Measurements from ENCODE around the gene DPF3.

Gene DPF3

DNA sequence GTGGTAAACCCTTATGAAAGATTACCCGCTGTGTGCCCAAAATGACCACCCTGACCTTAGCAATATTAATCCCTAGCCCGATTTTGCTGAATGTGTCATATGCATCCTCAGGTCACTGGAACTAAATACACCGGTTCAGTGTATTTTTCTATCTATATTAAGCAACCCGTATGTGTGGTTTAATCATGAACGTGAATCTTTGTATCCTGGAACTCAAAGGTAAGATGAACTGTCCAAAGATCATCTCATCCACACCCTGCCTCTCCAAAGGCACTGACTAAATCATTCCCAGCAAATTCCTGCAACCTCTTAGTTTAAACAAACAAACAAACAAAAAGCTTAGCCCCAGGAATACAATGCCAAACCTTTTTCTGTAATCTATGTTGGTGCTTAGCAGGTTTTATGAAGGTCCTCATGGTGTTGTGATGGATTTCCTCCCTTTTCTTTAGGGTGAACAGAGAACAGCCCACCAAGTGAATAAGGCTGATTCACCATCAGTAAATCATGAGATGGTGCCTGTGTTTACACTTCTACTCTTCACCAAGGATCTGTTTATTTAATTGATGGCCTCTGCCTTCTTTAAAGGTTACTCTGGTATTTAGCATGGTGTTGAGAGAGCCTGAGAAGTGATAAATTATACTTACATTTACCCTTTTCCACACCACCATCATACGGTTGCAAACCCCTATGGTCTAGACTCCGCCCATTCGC is 298.6 kb downstream of the DPF3 start:
- FAIRE-seq (no peak), DNase-seq (ENCODE audit: extremely low spot score, insufficient read length, low read depth) (no peak)

DNA sequence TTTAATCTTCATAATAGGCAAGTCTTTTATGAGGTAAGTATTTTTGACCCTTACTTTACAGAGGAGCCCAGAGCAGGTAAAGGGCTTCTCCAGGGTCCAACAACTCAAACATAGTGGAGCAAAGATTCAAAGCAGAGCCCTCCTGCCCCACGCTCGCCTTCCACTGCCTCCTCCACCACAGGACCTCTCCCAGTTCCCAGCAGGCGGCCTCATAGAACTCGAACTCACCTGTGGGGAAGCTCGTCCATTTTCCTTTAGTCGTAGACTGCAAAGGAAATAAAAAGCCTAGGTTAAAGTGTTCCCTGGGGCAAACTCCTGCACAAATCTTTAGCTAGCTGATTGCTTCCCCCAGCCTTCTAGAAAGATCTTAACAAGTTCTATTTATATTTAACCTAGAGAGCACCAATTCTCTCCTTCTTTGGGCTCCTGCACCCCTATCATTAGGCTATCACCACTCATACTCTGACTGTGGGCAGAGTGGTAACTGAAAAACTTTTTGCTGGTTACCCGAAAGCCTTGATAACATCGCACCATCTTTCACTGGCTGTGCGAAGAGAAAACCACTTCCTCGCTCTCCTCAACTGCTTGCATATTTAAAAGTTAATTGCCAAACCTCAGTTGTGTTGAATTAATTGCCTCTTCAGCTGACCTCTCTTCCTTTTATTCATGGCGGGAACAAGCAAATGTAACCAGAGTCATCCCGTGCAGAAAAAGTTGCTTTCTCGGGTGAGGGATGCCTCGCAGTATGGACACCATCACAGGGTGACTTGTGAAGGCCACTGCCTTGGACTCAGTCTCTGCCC is 299.6 kb downstream of the DPF3 start:
- peak; percentile 69 for FAIRE-seq
- no peak for DNase-seq (ENCODE audit: extremely low spot score, insufficient read length, low read depth)

DNA sequence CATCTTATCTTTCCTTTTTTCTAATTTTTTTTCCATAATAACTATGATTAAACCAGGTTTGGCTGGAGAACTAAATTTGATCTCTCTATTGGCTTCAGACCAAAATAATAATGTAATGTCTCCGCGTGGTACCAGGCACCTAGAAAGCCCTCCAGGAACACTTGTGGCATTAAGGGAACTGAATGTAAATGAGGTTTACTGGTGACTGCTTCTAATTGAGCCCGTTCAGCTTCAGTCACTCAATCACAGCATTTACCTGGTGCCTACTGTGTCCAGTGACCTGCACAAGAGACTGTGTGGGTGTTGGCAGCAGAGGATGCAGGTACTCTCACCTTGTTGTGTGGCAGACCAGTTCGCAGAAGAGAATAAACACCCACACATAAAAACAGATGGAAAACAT is 302.5 kb downstream of the DPF3 start:
- DNase-seq (ENCODE audit: extremely low spot score, insufficient read length, low read depth) = no peak
- FAIRE-seq = no peak

DNA sequence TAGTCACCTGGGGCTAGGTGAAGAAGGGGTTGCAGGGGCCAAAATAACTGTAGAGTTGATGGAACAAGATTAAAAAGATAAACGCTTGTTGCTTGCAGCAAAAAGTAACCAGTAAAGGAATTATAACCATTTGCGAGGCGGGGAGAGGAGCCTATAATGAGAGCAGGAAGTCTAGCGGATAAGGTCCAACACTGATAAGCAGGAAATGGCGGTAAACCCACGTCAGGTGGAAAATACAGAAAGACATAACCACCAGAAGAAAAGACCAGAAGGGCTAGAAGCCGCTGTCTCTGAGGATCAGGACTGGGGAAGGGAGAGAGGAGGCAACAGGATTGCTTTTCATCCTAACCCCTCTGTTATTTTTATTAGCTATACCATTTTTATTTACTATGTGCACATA is 303.3 kb downstream of the DPF3 start:
- FAIRE-seq (no peak), DNase-seq (ENCODE audit: extremely low spot score, insufficient read length, low read depth) (no peak)

- no peak for DNase-seq (ENCODE audit: extremely low spot score, insufficient read length, low read depth)
- FAIRE-seq = peak; percentile 26
These were observed 304.2 kb downstream of the DPF3 start for GRCh38 chr14:72589652-72590051.

DNA sequence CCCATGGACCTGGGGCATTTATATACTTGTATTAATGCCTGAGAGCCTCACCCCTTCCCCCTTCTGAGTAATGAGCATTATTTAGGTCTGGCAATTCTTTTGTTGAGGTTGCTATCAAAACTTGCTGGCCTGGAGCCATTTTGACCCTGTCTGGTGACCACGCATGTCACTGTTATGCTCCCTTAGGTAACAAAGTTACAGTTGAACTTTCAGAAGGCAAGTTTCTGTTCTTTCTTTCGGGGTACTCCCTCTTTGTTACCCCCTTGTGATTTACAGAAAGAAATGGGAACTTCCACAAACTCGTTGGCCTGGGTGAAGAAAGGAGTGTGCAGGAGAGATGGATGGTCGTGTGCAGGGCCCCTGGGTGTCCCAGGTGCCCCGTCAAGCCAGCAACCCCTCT is 305.4 kb downstream of the DPF3 start:
- peak; percentile 62 for FAIRE-seq

GRCh38 chr14:72583316-72584272 is 310.3 kb downstream of the DPF3 start:
- FAIRE-seq (no peak), DNase-seq (ENCODE audit: extremely low spot score, insufficient read length, low read depth) (no peak)

More for the DNA sequence above, 305.4 kb downstream of the DPF3 start:
- no peak for DNase-seq (ENCODE audit: extremely low spot score, insufficient read length, low read depth)

GRCh38 chr14:72582582-72582981 is 311.3 kb downstream of the DPF3 start:
- DNase-seq (ENCODE audit: extremely low spot score, insufficient read length, low read depth) (no peak), FAIRE-seq (no peak)

DNA sequence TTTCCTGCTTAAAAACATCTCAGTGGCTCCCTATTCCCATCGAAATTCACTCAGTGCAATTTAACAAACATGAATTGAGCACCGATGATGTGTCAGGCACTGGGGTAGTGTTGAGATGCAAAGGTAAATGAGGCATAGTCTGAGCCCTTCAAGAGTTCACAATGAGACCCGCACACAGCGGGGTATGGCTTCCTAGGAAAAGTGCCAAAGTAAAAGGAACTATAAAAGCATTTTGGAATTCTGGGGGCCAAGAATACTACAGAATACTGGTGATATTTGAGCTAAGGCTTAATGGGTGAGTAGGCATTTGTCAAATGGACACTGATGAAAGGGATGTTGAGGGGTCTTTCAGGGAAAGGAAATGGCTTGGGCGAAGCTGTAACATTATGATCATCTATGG is 315.4 kb downstream of the DPF3 start:
- FAIRE-seq (no peak), DNase-seq (ENCODE audit: extremely low spot score, insufficient read length, low read depth) (no peak)

DNA sequence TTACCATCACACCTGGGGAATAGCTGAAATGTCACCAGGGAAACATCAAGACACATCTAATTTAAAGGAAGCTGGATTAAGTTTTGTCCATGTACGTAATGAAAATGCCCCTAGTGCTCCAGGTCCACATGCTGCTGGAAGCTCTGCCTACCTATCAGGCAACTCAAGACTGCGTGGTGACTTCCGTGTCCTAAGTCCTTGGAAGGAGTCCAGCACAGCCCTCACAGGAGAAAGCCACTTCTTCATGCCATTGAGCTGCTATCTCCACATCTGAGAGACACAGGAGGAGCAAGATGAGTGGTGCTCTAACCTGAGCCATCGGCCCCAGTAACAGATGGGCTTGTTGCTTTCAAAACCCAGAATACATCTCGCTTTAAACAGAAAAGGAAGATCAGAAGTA is 316.4 kb downstream of the DPF3 start:
- DNase-seq (ENCODE audit: extremely low spot score, insufficient read length, low read depth) (no peak), FAIRE-seq (no peak)

- no peak for DNase-seq (ENCODE audit: extremely low spot score, insufficient read length, low read depth)
- FAIRE-seq = no peak
These were observed 317.6 kb downstream of the DPF3 start for GRCh38 chr14:72576258-72576657.

DNA sequence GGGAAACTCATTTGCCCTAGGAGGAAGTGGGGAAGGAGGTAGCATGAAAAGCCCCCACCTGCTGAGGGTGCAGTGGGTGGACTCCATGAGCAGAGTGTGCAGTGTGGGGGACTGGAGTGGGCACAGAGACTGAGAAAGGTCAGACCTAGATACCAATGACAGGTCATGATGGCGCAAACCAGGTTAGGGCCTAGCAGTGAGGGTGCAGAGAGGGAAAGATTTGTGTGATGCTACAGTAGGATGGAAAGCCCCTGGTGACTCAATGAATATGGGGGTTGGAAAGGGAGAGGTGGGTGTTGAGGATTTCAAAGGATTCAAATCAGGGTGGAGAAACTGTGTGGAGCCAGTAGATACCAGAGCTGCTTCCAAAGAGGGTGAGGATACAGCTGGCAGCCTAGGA is 319.2 kb downstream of the DPF3 start:
- DNase-seq (ENCODE audit: extremely low spot score, insufficient read length, low read depth) = no peak

DNA sequence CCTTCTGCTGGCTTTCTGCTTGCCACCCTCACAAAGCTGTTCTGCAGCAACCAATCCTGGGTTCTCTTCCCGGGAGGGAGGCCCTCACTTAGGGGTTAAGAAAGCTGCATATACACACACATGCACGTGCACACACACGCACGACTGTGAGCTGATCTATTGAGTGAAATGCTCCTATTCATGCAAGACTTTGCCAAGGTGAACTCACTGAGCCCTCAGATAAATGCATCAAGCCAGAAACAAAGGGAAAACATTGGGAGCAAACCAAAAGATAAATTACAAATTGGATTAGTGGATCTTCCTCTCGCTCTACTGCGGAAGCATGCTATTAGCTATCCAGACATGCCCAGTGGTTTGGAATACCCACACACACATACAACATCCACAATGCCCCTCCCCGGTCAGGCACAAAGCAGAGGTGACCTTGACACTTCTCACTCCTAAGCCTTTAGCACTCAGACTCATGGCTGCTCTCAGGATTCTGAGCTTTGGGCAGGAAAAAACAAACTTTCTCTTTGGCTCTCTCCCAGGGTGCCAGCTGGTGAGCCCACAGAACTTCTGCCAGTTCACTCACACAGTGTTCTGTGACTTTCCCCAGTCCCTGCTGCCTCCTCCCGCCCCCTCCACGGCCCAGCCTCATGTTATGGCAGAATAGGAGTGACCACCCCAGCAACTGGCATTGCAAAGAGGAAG is 320.0 kb downstream of the DPF3 start:
- DNase-seq (ENCODE audit: extremely low spot score, insufficient read length, low read depth) (no peak), FAIRE-seq (no peak)

More for the DNA sequence above, 319.2 kb downstream of the DPF3 start:
- no peak for FAIRE-seq
